ENCODE measurements around the gene ZBED1. TPM values are rescaled to one million over a fixed set of nuclear protein-coding genes. Genes with fewer than 3 reads are reported as not detected.

Gene ZBED1
- 10 to 100 TPM; 28.0 to 38.3 (median 36.3) TPM for total RNA-seq

DNA sequence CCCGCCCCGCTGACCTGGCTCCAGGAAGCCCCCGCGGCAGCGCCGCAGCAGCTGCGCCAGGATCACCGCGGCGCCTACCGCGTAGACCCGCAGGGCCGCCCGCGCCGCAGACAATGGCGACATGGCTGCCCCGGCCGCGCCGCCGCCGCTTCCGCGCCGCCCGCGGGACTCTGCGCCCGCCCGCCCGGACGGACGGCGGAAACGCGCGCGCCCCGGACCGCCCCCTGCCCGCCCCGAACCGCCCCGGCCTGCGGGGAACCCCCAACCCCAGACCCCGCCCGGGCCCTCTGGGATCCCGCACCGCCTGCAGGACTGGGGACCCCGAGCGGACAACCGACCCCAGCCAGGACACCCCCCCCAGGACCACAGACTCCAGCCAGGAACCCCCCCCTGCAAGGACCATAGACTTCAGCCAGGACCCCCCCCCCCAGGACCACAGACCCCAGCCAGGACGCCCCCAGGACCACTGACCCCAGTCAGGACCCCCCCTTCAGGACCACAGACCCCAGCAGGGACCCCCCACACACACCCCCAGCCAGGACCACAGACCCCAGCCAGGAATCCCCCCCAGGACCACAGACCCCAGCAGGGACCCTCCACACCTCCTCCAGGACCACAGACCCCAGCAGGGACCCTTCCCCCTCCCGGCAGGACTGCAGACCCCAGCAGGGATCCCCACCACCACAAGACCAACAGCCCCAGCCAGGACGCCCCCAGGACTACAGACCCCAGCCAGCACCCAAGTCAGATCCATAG is at the start of gene ZBED1, which contains the start of gene DHRSX:
ZBED1 (minus strand) TSS at position 174 of the 756 bp plus-strand sequence. CDS start 10,257 bp downstream, outside the sequence.
DHRSX (minus strand) TSS at position 174 of the 756 bp plus-strand sequence; CDS start at position 123, 51 bp downstream.
- DNase-seq (peak; percentile 36), ATAC-seq (peak; percentile 81 to 84)
- H3K36me3 Mint-ChIP-seq (ENCODE audit: insufficient read depth), result peaks cover 4% of the 10 kb centered on the region
- H3K4me3 Mint-ChIP-seq, result peak within 1 kb of the TSS; percentile 83
- H3K4me1 Mint-ChIP-seq (ENCODE audit: low read depth), result peaks cover 23% of the 10 kb centered on the region
- no peaks in the 10 kb centered on the region for H3K27me3 Mint-ChIP-seq (ENCODE audit: low read depth)
- H3K9me3 Mint-ChIP-seq, result no peaks in the 10 kb centered on the region

- Mint-ChIP-seq H3K27me3 (ENCODE audit: low read depth) (peaks cover 9% of the 10 kb centered on the region), H3K9me3 (peaks cover 10% of the 10 kb centered on the region), H3K36me3 (ENCODE audit: insufficient read depth) (no peaks in the 10 kb centered on the region), H3K4me3 (no peak overlapping the region), H3K4me1 (ENCODE audit: low read depth) (no peaks in the 10 kb centered on the region)
- DNase-seq, result no peak
- no peak for ATAC-seq
Measured at GRCh38 chrX:2549876-2550275, 49.1 kb upstream of the ZBED1 start.

GRCh38 chrX:2548711-2549423 is 48.1 kb upstream of the ZBED1 start:
- H3K4me3 Mint-ChIP-seq, result no peak overlapping the region

GRCh38 chrX:2547736-2548135 is 47.0 kb upstream of the ZBED1 start:
- Mint-ChIP-seq H3K27me3 (ENCODE audit: low read depth) (peaks cover 9% of the 10 kb centered on the region), H3K9me3 (peaks cover 10% of the 10 kb centered on the region), H3K36me3 (ENCODE audit: insufficient read depth) (no peaks in the 10 kb centered on the region), H3K4me1 (ENCODE audit: low read depth) (no peaks in the 10 kb centered on the region), H3K4me3 (no peak overlapping the region)
- no peak for ATAC-seq
- no peak for DNase-seq

More at GRCh38 chrX:2548711-2549423, 48.1 kb upstream of the ZBED1 start:
- Mint-ChIP-seq H3K4me1 (ENCODE audit: low read depth) (no peaks in the 10 kb centered on the region), H3K27me3 (ENCODE audit: low read depth) (peaks cover 10% of the 10 kb centered on the region), H3K9me3 (peaks cover 10% of the 10 kb centered on the region), H3K36me3 (ENCODE audit: insufficient read depth) (no peaks in the 10 kb centered on the region)
- ATAC-seq (no peak), DNase-seq (no peak)

GRCh38 chrX:2546496-2546895 is 45.7 kb upstream of the ZBED1 start:
- no peaks in the 10 kb centered on the region for H3K36me3 Mint-ChIP-seq (ENCODE audit: insufficient read depth)
- ATAC-seq (no peak), DNase-seq (no peak)
- no peaks in the 10 kb centered on the region for H3K4me1 Mint-ChIP-seq (ENCODE audit: low read depth)
- H3K27me3 Mint-ChIP-seq (ENCODE audit: low read depth), result peaks cover 13% of the 10 kb centered on the region
- peaks cover 10% of the 10 kb centered on the region for H3K9me3 Mint-ChIP-seq
- no peak overlapping the region for H3K4me3 Mint-ChIP-seq

GRCh38 chrX:2545144-2545543 is 44.4 kb upstream of the ZBED1 start:
- no peak for ATAC-seq
- Mint-ChIP-seq H3K4me3 (no peak overlapping the region), H3K36me3 (ENCODE audit: insufficient read depth) (no peaks in the 10 kb centered on the region), H3K27me3 (ENCODE audit: low read depth) (peaks cover 14% of the 10 kb centered on the region), H3K9me3 (peaks cover 10% of the 10 kb centered on the region), H3K4me1 (ENCODE audit: low read depth) (no peaks in the 10 kb centered on the region)
- no peak for DNase-seq

DNA sequence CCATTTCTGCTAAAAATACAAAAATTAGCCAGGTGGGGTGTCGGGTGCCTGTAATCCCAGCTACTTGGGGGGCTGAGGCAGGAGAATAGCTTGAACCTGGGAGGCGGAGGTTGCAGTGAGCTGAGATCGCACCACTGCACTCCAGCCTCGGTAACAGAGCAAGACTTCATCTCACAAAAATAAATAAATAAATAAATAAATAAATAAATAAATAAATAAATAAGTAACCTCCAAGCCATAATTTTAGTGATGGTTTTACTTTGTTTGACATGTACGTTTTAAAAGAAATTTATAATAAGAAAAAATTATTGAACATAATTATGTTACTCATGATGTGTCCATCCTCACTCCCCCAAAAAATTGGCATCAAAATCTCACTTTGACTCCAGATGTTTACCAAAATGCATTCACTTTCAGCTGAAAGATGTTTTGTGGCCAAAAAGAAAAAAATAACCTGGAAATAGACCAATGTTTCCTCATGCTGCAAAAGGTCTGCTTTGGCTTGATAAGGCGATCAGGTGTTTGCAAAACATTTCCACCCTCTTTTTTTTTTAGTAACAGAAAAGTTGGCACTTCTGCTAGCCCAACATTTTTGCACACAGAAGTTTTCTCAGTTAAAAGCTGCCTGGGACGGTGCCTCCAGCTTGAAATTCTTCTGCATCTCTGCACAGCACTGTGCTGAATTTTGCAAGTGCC is 42.2 kb upstream of the ZBED1 start:
- ATAC-seq (no peak), DNase-seq (no peak)
- Mint-ChIP-seq H3K27me3 (ENCODE audit: low read depth) (peaks cover 12% of the 10 kb centered on the region), H3K4me1 (ENCODE audit: low read depth) (no peaks in the 10 kb centered on the region), H3K36me3 (ENCODE audit: insufficient read depth) (no peaks in the 10 kb centered on the region), H3K4me3 (no peak overlapping the region), H3K9me3 (peaks cover 10% of the 10 kb centered on the region)

DNA sequence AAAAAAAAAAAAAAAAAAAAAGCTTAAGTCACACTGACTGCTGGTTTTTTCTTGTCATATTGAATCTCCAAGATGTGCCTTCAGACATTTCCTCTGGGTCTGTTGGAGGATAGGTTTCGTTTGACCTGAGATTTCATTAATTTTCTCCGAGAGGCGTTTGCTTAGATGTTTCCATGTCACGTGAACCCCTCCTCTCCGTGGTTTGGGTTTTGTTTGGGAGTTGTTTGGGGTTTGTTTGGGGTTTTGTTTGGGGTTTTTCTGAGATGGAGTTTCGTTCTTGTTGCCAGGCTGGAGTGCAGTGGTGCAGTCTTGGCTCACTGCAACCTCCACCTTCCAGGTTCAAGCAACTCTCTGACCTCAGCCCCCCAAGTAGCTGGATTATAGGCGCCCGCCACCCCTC is 40.8 kb upstream of the ZBED1 start:
- Mint-ChIP-seq H3K4me1 (ENCODE audit: low read depth) (no peaks in the 10 kb centered on the region), H3K36me3 (ENCODE audit: insufficient read depth) (no peaks in the 10 kb centered on the region), H3K27me3 (ENCODE audit: low read depth) (peaks cover 12% of the 10 kb centered on the region), H3K9me3 (peaks cover 10% of the 10 kb centered on the region), H3K4me3 (no peak overlapping the region)
- DNase-seq (no peak), ATAC-seq (no peak)

DNA sequence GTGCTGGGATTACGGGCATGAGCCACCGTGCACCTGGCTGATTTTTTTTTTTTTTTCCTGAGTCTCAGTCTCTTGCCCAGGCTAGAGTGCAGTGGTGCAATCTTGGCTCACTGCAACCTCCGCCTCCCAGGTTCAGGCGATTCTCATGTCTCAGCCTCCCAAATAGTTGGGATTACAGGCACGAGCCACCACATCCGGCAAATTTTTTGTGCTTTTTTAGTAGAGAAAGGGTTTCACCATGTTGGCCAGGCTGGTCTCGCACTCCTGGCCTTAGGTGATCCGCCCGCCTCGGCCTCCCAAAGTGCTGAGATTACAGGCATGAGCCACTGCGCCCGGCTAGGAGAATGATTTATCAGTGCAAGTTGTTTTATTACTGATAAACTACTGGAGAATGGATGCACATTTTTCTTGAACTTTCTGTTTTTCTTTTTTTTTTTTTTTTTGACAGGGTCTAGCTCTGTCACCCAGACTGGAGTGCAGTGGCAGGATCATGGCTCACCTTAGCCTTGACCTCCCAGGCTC is 39.7 kb upstream of the ZBED1 start:
- Mint-ChIP-seq H3K9me3 (peaks cover 1% of the 10 kb centered on the region), H3K4me3 (no peak overlapping the region), H3K27me3 (ENCODE audit: low read depth) (peaks cover 12% of the 10 kb centered on the region), H3K36me3 (ENCODE audit: insufficient read depth) (no peaks in the 10 kb centered on the region), H3K4me1 (ENCODE audit: low read depth) (no peaks in the 10 kb centered on the region)
- DNase-seq (no peak), ATAC-seq (no peak)

DNA sequence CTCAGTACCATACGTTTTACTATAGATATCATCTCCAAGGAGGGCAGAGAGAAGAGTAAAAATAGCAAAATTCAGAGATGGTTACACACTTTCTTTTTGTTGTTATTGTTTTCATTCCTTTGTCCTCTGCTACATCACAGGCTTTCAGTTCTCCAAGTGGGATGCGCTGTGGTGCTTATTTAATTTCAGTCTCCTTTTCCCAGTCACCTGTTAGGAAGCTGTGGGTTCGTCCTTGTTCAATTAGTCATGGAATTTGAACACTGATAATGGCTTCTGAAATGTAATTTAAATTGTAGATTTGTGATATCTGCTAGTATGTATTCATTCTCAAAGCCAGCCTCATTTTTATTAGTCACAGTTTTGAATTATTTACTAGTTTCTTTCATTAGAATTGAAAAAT is 38.8 kb upstream of the ZBED1 start:
- ATAC-seq (no peak), DNase-seq (no peak)
- no peaks in the 10 kb centered on the region for H3K9me3 Mint-ChIP-seq
- peaks cover 11% of the 10 kb centered on the region for H3K27me3 Mint-ChIP-seq (ENCODE audit: low read depth)
- no peak overlapping the region for H3K4me3 Mint-ChIP-seq
- H3K4me1 Mint-ChIP-seq (ENCODE audit: low read depth), result no peaks in the 10 kb centered on the region
- H3K36me3 Mint-ChIP-seq (ENCODE audit: insufficient read depth), result no peaks in the 10 kb centered on the region

- DNase-seq (no peak), ATAC-seq (no peak)
- H3K4me1 Mint-ChIP-seq (ENCODE audit: low read depth), result no peaks in the 10 kb centered on the region
- H3K36me3 Mint-ChIP-seq (ENCODE audit: insufficient read depth), result no peaks in the 10 kb centered on the region
- H3K27me3 Mint-ChIP-seq (ENCODE audit: low read depth), result peaks cover 7% of the 10 kb centered on the region
- no peak overlapping the region for H3K4me3 Mint-ChIP-seq
- H3K9me3 Mint-ChIP-seq, result no peaks in the 10 kb centered on the region
Measured at GRCh38 chrX:2538031-2538757, 37.4 kb upstream of the ZBED1 start.

- Mint-ChIP-seq H3K27me3 (ENCODE audit: low read depth) (peaks cover 3% of the 10 kb centered on the region), H3K4me3 (no peak overlapping the region), H3K9me3 (no peaks in the 10 kb centered on the region), H3K4me1 (ENCODE audit: low read depth) (no peaks in the 10 kb centered on the region), H3K36me3 (ENCODE audit: insufficient read depth) (no peaks in the 10 kb centered on the region)
- DNase-seq (no peak), ATAC-seq (no peak)
Measured at GRCh38 chrX:2536974-2537373, 36.2 kb upstream of the ZBED1 start.

- DNase-seq, result no peak
Measured at GRCh38 chrX:2536141-2536540, 35.4 kb upstream of the ZBED1 start.

More at GRCh38 chrX:2536141-2536540, 35.4 kb upstream of the ZBED1 start:
- ATAC-seq, result no peak
- Mint-ChIP-seq H3K9me3 (no peaks in the 10 kb centered on the region), H3K4me1 (ENCODE audit: low read depth) (no peaks in the 10 kb centered on the region), H3K27me3 (ENCODE audit: low read depth) (peaks cover 1% of the 10 kb centered on the region), H3K36me3 (ENCODE audit: insufficient read depth) (no peaks in the 10 kb centered on the region), H3K4me3 (no peak overlapping the region)

All from activated T-cell treated with anti-CD3 and anti-CD28 coated beads, Interleukin-2, amount 50 U/mL, for 4 hours (primary cell).